Activated CD8-positive, alpha-beta T cell treated with anti-CD3 and anti-CD28 coated beads for 36 hours (primary cell): ENCODE results near the gene ZNF750. TPM values are rescaled to one million over a fixed set of nuclear protein-coding genes. Genes with fewer than 3 reads are reported as not detected.

Experiments used
- ATAC-seq: fragments of 200-7000 bp; cut with Tn5 transposase; one replicate; pipeline ENCODE4 v1.10.0; 2021; ENCODE audit warnings: mild to moderate bottlenecking, moderate library complexity
- CTCF ChIA-PET: fragments of 350-600 bp; sonication (Branson Sonifier 250); formaldehyde crosslinking; loops from one replicate; lab custom pipeline; 2021; ENCODE audit warnings: antibody characterized with exemption; lab: Charles Lee
- POLR2A ChIA-PET: fragments of 350-600 bp; sonication (Branson Sonifier 250); formaldehyde crosslinking; loops from one replicate; lab custom pipeline; 2021; ENCODE audit warnings: antibody characterized with exemption; lab: Charles Lee
- DNase-seq: peaks from one replicate; pipeline ENCODE4 v3.0.0-alpha.2; 2020
- H3K27ac Mint-ChIP-seq: one replicate; pipeline ENCODE4 v1.8.0; 2021; ENCODE audit warnings: mild to moderate bottlenecking, mixed read lengths
- H3K27me3 Mint-ChIP-seq: one replicate; pipeline ENCODE4 v1.8.0; 2021; ENCODE audit warnings: mixed read lengths
- H3K36me3 Mint-ChIP-seq: one replicate; pipeline ENCODE4 v1.8.0; 2021; ENCODE audit warnings: low read depth, mixed read lengths
- H3K4me1 Mint-ChIP-seq: one replicate; pipeline ENCODE4 v1.8.0; 2021; ENCODE audit warnings: low read depth, mixed read lengths
- H3K4me3 Mint-ChIP-seq: one replicate; pipeline ENCODE4 v1.8.0; 2021; ENCODE audit warnings: mild to moderate bottlenecking, moderate library complexity, mixed read lengths
- H3K9me3 Mint-ChIP-seq: one replicate; pipeline ENCODE4 v1.8.0; 2021; ENCODE audit warnings: mixed read lengths
- CTCF ChIP-seq: fragments of 200-600 bp; IDR thresholded peaks from one replicate; pipeline ENCODE4 v1.8.0; 2022; ENCODE audit warnings: antibody characterized with exemption, mild to moderate bottlenecking
- intact Hi-C: fragments of 100-400 bp; cut with micrococcal nuclease; formaldehyde crosslinking; loops from one replicate; pipeline ENCODE4 v1.10.0; 2022
- total RNA-seq, 2 experiments: library from RNA; stranded (reverse); gene quantifications; one replicate each; pipeline ENCODE4 v1.2.3, GENCODE V29; 2021

Gene ZNF750
- total RNA-seq, 2 experiments from 2014 or later, result not detected

GRCh38 chr17:82848022-82848592 lies 8.3 kb upstream of the ZNF750 start:
- ChIA-PET POLR2A (no interaction called here), CTCF (interaction anchor here (1.1 to 1.4 kb wide), 2 partner anchors 10 to 12 kb away, joined by 3 read pairs; no protein-coding TSS in a partner anchor)
- Mint-ChIP-seq H3K36me3 (peaks cover 4% of the 10 kb centered on the region), H3K27ac (peak overlapping the region; percentile 55), H3K4me3 (peak overlapping the region; percentile 42), H3K9me3 (no peaks in the 10 kb centered on the region), H3K27me3 (no peaks in the 10 kb centered on the region), H3K4me1 (peaks cover 15% of the 10 kb centered on the region)
- ATAC-seq (peak; percentile 94), DNase-seq (peak; percentile 61)
- no peak for TF ChIP-seq CTCF
- intact Hi-C loops, result no loop called here

GRCh38 chr17:82846061-82846691 lies 6.4 kb upstream of the ZNF750 start:
- H3K9me3 Mint-ChIP-seq, result no peaks in the 10 kb centered on the region
- DNase-seq (no peak), ATAC-seq (no peak)
- peaks cover 15% of the 10 kb centered on the region for H3K4me1 Mint-ChIP-seq
- ChIA-PET POLR2A (no interaction called here), CTCF (no interaction called here)
- no peaks in the 10 kb centered on the region for H3K27me3 Mint-ChIP-seq
- peaks cover 4% of the 10 kb centered on the region for H3K36me3 Mint-ChIP-seq
- no peak for TF ChIP-seq CTCF
- no peak overlapping the region for H3K4me3 Mint-ChIP-seq
- no peak overlapping the region for H3K27ac Mint-ChIP-seq
- intact Hi-C loops, result no loop called here

GRCh38 chr17:82845163-82845807 lies 5.5 kb upstream of the ZNF750 start:
- Mint-ChIP-seq H3K27ac (no peak overlapping the region), H3K4me1 (peaks cover 15% of the 10 kb centered on the region), H3K27me3 (no peaks in the 10 kb centered on the region), H3K9me3 (no peaks in the 10 kb centered on the region), H3K36me3 (peaks cover 2% of the 10 kb centered on the region), H3K4me3 (no peak overlapping the region)
- intact Hi-C loops, result no loop called here
- POLR2A ChIA-PET, result interaction anchor here (0.9 to 1.3 kb wide), 2 partner anchors 9 to 18 kb away, joined by 3 to 5 read pairs; no protein-coding TSS in a partner anchor
- ATAC-seq (no peak), DNase-seq (no peak)
- no peak for TF ChIP-seq CTCF
- CTCF ChIA-PET, result no interaction called here

GRCh38 chr17:82844796-82845162 lies 5.0 kb upstream of the ZNF750 start:
- DNase-seq, result no peak
- ChIA-PET CTCF (interaction anchor here (1.1 to 2.4 kb wide), 2 partner anchors 11 to 63 kb away, joined by 4 to 8 read pairs; no protein-coding TSS in a partner anchor), POLR2A (interaction anchor here (0.9 to 1.3 kb wide), 2 partner anchors 8 to 19 kb away, joined by 3 to 5 read pairs; no protein-coding TSS in a partner anchor)
- no peaks in the 10 kb centered on the region for H3K9me3 Mint-ChIP-seq
- H3K4me3 Mint-ChIP-seq, result no peak overlapping the region
- intact Hi-C loops, result no loop called here
- H3K27ac Mint-ChIP-seq, result no peak overlapping the region
- no peak for TF ChIP-seq CTCF
- peaks cover 15% of the 10 kb centered on the region for H3K4me1 Mint-ChIP-seq
- H3K27me3 Mint-ChIP-seq, result no peaks in the 10 kb centered on the region
- ATAC-seq, result no peak
- peaks cover 2% of the 10 kb centered on the region for H3K36me3 Mint-ChIP-seq
